ENCODE data around the gene NNT. TPM values are rescaled to one million over a fixed set of nuclear protein-coding genes. Genes with fewer than 3 reads are reported as not detected.

Gene NNT
- 10.6 to 14.9 TPM (median 12.0 TPM) in 5 replicates for total RNA-seq (2022; extraction: Qiagen RNA extraction; ENCODE audit: low read depth)

GRCh38 chr5:43602461-43603343, at the start of gene NNT:
TSS of gene NNT (plus strand) at chr5:43603180. CDS start at chr5:43609196, 6,016 bp downstream.

DNA sequence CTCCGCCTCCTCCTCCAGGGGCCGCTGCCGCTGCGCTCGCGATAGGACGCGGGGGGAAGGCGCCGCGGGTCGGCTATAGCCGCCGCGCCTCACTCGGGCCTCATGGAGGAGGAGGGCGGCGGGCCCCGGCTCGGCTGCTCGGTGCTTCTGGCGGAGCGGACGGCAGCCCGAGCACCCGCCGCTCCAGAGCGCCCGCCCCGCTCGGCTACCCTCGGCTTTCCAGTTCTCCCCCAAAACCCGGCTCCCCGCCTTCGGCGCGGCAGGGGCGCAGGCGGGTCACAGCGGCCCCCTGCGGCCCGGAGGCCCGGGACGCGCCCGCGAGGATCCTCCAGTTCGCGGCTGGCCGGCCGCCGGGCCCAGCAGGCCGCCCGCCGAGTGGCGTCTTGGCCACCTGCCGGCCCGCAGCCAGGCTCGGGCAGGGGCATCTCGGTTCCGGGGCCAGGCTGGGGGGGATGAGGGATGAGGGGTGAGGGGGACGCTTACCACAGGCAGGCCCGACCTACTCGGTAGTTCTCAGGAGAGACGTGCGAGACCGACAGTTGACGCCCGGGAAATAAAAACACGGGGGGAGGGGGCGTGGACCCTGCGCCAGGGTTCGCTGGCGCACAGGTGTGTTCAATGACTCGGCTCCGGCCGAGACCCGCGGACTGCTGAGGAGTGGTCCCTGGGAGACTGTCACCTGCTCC, 46.0 kb upstream of the NNT start, which contains the start of gene PAIP1:
Gene PAIP1, minus strand, starts transcription at position 221 of the 686 bp plus-strand sequence. CDS start 231 bp downstream, outside the sequence.

Other genes starting within 250 kb of the NNT start
- gene CCL28, start 190.8 kb upstream of the NNT start, total RNA-seq (2022; extraction: Qiagen RNA extraction; ENCODE audit: low read depth), result 0.14 to 0.29 TPM (median 0.20 TPM) in 5 replicates
- gene TMEM267, start 119.3 kb upstream of the NNT start, total RNA-seq (2022; extraction: Qiagen RNA extraction; ENCODE audit: low read depth), result 17.0 to 21.1 TPM (median 21.0 TPM) in 5 replicates
- gene C5orf34, start 88.0 kb upstream of the NNT start, total RNA-seq (2022; extraction: Qiagen RNA extraction; ENCODE audit: low read depth), result 5.0 to 5.4 TPM (median 5.3 TPM) in 5 replicates
- 102 to 127 TPM (median 112 TPM) in 5 replicates for gene PAIP1, start 46.1 kb upstream of the NNT start, total RNA-seq (2022; extraction: Qiagen RNA extraction; ENCODE audit: low read depth)